Esophagus muscularis mucosa (tissue), 4 donors: ENCODE measurements around the gene BEST1.

Source experiments
- EP300 ChIP-seq: sonication (generic); formaldehyde crosslinking; IDR thresholded peaks from one replicate; pipeline ENCODE4 v1.6.1; 2017; ENCODE audit warnings: antibody characterized with exemption
- POLR2A ChIP-seq: fragments of 450-650 bp; IDR thresholded peaks from one replicate; pipeline ENCODE4 v1.6.1; 2017; ENCODE audit warnings: antibody characterized with exemption, moderate library complexity, mild to moderate bottlenecking, low read depth
- POLR2AphosphoS5 ChIP-seq, 2 donors: sonication (generic); formaldehyde crosslinking; IDR thresholded peaks; one replicate each; pipeline ENCODE4 v1.6.1; 2017; ENCODE audit warnings: antibody characterized with exemption in 2 of 2
- TF ChIP-seq, protein P1 (sequence below), 3 experiments: fragments of 200-600 bp in 2 of 3; fragments of 450-650 bp in 1 of 3; sonication (generic) in 2 of 3; IDR thresholded peaks; one replicate each; pipeline ENCODE4 v1.5.1; 2017 to 2019; ENCODE audit warnings: antibody characterized with exemption in 3 of 3, mild to moderate bottlenecking in 2 of 3, moderate library complexity in 1 of 3

DNA sequence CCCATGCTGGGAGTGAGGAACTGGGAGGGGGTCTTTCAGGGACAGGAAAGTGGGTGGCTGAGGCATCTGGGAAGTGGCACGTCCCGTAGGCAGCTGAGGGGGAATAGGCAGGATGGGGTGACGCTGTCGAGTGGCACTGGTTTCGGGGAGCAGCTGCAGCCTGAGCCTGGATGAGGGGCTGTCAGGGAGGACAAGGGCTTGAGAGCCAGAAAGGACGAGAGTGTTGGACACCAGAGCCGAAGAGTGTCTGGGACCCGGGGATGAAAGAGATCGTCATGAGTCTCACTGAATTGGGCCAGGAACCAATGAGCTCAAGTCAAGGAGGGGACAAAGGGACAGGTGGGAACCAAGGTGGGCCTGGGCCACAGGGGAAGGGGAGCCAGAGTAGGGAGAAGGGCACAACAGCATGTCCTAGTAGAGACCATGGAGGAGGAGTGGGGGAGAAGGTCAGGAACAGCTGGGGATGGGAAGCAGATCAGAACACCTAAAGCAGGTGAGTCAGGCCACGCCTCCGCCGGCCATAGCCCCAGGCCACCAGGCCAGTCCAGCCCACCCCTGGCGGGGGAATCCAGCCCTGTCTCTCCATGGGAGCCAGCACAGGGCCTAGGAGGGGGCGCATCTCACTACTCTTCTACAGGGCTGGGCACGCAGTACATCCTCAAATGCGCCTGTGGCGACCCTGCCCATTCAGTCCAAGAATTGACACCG is 37.0 kb upstream of the BEST1 start:
- TF ChIP-seq, protein P1, sequence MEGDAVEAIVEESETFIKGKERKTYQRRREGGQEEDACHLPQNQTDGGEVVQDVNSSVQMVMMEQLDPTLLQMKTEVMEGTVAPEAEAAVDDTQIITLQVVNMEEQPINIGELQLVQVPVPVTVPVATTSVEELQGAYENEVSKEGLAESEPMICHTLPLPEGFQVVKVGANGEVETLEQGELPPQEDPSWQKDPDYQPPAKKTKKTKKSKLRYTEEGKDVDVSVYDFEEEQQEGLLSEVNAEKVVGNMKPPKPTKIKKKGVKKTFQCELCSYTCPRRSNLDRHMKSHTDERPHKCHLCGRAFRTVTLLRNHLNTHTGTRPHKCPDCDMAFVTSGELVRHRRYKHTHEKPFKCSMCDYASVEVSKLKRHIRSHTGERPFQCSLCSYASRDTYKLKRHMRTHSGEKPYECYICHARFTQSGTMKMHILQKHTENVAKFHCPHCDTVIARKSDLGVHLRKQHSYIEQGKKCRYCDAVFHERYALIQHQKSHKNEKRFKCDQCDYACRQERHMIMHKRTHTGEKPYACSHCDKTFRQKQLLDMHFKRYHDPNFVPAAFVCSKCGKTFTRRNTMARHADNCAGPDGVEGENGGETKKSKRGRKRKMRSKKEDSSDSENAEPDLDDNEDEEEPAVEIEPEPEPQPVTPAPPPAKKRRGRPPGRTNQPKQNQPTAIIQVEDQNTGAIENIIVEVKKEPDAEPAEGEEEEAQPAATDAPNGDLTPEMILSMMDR (IDR thresholded peaks at IDR 0.05) = no peak
- no peak for TF ChIP-seq POLR2A
- no peak for TF ChIP-seq EP300
- no peak for TF ChIP-seq POLR2AphosphoS5 (IDR thresholded peaks at IDR 0.05)
